NCI-H226 (cell line): ENCODE data around the gene PAQR5.
"Not testable (repeated sequence)": the region's sequence is repeated elsewhere in the genome, so short reads cannot be mapped to it uniquely, and the experiment has no call there.

Experiments used
- DNase-seq: peaks from one replicate; pipeline ENCODE4 v3.0.0-alpha.2; 2015

The PAQR5 gene

GRCh38 chr15:69434238-69434637 is 135.5 kb downstream of the PAQR5 start:
- no peak for DNase-seq

DNA sequence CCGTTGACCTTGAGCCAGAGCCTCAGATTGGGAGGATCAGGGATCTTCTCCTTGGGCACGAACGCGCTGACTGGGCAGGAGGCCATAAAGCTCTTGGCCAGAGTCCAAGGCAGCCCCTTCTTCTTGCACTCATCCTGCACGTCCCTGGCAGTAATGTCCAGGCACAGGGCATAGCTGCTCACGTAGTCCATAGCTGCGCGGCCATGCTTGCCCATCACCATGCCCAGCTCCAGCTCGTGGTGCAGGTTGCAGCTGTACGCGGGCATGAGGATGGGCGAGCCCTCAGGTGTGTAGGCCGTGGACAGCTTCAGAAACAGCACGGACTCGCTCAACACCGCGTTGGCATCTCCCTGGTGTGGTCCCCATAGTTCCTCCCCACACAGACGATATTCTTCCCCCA is 136.0 kb downstream of the PAQR5 start:
- no peak for DNase-seq

DNA sequence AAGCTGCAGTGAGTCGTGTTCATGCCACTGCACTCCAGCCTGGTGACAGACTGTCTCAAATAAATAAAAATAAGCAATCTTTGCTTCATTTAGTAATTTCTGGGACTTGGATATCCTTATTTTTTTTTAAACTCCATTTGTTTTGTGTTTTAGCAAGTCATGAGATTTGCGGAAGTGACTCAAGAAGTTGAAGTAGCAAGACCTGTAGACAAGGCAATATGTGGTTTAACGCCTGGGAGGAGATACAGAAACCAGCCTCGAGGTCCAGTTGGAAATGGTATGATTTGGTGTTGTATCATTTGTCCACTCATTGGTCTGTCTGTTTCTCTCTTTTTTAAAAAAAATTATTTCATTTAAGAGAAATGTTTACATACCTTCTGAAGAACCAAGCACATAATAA is 137.3 kb downstream of the PAQR5 start:
- DNase-seq = no peak

DNA sequence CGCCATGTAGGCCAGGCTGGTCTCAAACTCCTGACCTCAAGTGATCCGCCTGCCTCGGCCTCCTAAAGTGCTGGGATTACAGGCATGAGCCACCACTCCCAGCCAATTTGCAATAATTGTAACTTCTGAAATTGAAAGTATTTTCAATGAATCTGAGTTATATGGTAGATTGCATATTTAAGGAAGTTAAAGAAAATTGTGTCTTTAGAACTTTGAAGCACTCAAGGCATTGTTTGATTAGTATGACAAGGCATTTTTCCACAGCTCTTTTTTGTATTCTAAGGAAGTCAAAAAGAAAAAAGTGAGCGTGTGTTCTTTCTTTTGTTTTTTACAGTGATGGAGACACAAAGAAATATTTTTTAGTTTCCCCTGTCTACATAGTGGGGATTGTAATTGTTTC is 138.2 kb downstream of the PAQR5 start:
- no peak for DNase-seq

DNA sequence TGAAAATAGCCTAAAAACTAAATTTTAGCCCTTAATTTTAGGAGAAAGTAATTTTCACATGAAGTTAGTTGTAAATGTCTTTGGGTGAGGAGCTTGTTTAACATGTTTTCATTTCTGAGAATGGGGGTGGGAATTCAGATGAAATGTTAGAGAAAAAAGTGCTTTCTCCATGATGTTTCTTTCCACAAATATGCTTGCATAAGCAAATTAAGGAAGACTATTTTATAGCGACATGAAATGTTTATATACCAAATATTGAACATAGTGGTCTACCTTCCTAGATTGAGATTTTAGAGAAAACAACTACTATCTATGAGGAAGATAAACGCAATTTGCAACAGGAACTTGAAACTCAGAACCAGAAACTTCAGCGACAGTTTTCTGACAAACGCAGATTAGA is 140.9 kb downstream of the PAQR5 start:
- DNase-seq = no peak

- DNase-seq = no peak
These were observed 144.4 kb downstream of the PAQR5 start for GRCh38 chr15:69443032-69443611.

DNA sequence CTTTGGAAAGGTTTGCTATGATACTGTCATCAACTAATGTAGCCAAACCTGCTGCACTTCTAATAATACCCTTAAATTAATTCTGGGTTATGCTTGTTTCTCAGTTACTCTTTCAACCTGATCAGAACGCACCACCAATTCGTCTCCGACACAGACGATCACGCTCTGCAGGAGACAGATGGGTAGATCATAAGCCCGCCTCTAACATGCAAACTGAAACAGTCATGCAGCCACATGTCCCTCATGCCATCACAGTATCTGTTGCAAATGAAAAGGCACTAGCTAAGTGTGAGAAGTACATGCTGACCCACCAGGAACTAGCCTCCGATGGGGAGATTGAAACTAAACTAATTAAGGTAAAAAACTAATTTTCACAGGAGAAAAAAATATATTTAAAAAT is 146.0 kb downstream of the PAQR5 start:
- no peak for DNase-seq

DNA sequence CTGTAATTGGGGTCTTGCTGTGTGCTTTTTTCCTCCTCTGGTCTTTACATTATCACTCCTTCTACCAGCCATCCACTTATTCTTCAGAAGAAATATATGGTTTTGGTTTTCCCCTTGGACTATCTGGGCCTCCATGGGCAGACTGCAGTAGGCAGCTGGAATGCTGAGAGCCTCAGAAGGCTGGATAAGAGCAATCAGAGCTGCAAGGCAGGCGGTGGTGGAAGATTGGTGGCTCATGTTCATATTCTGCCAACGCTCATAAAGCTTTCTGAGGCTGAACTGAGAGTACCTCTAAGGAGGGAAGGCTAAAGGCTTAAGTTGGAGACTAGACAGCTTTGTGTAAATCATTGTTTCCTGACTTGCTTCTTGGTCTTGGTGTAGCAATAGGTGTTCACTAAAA is 148.2 kb downstream of the PAQR5 start:
- DNase-seq = no peak

DNA sequence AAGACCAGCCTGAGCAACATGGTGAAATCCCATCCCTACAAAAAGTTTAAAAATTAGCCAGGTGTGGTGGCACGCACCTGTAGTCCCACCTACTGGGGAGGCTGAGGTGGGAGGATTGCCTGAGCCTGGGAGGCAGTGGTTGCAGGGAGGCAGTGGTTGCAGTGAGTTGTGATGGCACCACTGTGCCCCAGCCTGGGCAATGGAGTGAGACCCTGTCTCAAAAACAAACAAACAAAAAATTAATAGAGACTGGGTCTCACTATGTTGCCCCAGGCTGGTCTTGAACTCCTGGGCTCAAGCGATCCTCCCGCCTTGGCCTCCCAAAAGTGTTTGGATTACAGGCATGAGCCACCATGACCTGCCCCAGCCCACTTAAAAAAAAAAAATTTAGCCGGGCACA is 151.5 kb downstream of the PAQR5 start:
- not testable (repeated sequence) for DNase-seq

GRCh38 chr15:69450968-69451695 is 152.4 kb downstream of the PAQR5 start:
- no peak for DNase-seq

GRCh38 chr15:69451951-69452691 is 153.4 kb downstream of the PAQR5 start:
- DNase-seq = peak; percentile 16

- DNase-seq = peak; percentile 91
These were observed 154.2 kb downstream of the PAQR5 start, which contains the start of gene RPLP1 for GRCh38 chr15:69452692-69453521. Gene RPLP1, plus strand, starts transcription at chr15:69452818. Its CDS starts 131 bp downstream, at chr15:69452949.

DNA sequence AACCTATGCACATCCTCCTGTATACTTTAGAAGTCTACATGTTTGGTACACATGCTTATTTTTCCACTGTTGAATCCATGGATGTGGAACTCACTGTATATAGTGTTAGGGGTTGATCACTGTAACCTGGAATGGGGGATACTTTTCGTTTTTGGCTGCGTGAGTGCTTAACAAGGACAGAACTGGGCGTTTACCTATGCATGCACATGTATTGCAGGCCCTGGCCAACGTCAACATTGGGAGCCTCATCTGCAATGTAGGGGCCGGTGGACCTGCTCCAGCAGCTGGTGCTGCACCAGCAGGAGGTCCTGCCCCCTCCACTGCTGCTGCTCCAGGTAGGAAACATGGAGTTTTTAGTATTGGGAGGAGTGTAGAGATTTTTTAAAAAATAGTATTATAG is 156.2 kb downstream of the PAQR5 start:
- DNase-seq = no peak

GRCh38 chr15:69456208-69457166 is 157.8 kb downstream of the PAQR5 start:
- DNase-seq = no peak
